GM13976 (cell line): Measurements from ENCODE around the gene ZNF160.
A peak's percentile ranks its signal among the peaks of the same experiment; 100 is the strongest.
"Not testable (repeated sequence)": the region's sequence is repeated elsewhere in the genome, so short reads cannot be mapped to it uniquely, and the experiment has no call there.

Source experiments
- DNase-seq: peaks from one replicate; pipeline ENCODE4 v3.0.0; 2012; ENCODE audit warnings: low spot score
- in situ Hi-C: fragments of 300-500 bp; cut with MboI; formaldehyde crosslinking; loops from one replicate; pipeline ENCODE4 v1.12.0; 2022; ENCODE audit warnings: low sequenced_read_pairs, mixed read lengths, inconsistent platforms; ENCODE audit not compliant: unreplicated experiment
- TF ChIP-seq, protein P1 (sequence below): IDR thresholded peaks from 2 replicates; pipeline ENCODE4 v1.5.1; 2012; ENCODE audit warnings: borderline replicate concordance, mild to moderate bottlenecking; ENCODE audit not compliant: insufficient read depth; ENCODE audit errors: extremely low read depth, missing control alignments, control extremely low read depth

The ZNF160 gene

DNA sequence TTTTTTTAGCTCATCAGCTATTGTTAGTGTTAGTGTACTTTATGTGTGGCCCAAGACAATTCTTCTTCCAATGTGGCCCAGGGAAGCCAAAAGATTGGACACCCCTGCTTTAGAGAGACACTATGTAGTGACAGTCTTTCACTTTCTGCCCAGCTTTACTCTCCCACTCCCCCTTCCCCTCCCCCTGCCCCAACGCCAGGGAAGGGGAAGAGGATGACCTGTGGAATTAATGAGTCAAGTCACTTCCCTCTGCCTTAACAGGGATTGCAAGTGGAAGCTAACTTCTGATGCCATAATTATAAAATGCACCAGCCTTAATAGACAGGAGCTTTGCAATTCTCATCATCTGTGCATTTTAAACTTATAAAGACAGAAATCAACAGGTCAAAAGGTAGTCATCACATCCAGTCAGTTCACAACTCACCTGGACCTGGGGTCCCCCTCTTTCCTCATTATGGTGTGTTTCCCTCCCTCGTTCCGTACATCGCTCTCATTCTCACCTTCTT, 27.9 kb upstream of the ZNF160 start:
- DNase-seq = no peak
- TF ChIP-seq, protein P1, sequence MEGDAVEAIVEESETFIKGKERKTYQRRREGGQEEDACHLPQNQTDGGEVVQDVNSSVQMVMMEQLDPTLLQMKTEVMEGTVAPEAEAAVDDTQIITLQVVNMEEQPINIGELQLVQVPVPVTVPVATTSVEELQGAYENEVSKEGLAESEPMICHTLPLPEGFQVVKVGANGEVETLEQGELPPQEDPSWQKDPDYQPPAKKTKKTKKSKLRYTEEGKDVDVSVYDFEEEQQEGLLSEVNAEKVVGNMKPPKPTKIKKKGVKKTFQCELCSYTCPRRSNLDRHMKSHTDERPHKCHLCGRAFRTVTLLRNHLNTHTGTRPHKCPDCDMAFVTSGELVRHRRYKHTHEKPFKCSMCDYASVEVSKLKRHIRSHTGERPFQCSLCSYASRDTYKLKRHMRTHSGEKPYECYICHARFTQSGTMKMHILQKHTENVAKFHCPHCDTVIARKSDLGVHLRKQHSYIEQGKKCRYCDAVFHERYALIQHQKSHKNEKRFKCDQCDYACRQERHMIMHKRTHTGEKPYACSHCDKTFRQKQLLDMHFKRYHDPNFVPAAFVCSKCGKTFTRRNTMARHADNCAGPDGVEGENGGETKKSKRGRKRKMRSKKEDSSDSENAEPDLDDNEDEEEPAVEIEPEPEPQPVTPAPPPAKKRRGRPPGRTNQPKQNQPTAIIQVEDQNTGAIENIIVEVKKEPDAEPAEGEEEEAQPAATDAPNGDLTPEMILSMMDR = no peak
- in situ Hi-C loops = no loop called here

DNA sequence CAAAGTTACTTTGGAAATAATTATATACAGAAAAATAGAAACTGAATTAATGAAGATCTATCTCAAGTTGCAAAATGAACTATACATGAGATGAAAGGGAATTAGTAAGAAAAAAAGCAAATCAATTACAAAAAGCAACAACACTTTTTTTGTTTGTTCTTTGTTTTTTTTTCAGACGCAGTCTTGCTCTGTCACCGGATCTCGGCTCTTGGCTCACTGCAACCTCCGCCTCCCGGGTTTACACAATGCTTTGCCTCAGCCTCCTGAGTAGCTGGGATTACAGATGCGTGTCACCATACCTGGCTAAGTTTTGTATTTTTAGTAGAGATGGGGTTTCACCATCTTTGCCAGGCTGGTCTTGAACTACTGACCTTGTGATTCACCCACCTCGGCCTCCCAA, 27.3 kb upstream of the ZNF160 start:
- TF ChIP-seq, protein P1 = no peak
- no peak for DNase-seq
- in situ Hi-C loops = no loop called here

DNA sequence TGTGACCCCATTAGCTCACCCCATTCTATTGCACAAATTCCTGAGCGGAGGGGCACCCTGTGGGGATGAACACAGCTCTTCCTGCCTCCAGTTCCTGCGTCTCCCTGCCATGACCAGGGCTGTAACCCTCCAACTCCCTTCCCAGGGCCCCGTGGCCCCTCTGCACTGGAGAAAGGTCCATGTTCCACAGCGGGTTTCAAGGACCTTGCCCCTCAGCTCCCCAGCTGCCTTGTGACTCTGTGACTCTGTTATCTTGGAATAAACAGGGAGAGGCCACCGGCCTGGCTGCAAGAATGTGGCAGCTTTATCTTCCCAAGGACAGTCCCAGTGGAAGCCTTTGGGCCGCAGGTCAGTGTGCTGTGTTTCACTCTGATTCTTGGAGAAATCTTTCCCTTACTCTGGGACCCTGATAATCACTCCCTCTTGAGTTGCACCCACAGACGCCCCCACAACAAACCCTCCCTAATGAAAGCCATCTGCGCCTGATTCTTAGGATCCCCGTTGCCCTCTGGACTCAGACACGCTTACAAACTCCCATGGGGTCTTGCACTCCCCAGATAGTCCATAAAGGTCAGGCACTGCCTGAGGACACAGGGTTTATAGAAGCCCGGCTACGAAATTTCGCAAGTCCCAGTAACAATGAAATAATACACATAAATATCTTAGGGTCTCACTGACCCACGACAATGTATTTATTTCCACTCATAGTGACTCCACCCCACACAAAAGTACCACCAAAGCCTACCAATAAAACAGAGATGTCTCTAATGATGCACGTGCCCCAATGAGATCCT, 23.7 kb upstream of the ZNF160 start:
- DNase-seq, in situ Hi-C loops: not testable (repeated sequence)

DNA sequence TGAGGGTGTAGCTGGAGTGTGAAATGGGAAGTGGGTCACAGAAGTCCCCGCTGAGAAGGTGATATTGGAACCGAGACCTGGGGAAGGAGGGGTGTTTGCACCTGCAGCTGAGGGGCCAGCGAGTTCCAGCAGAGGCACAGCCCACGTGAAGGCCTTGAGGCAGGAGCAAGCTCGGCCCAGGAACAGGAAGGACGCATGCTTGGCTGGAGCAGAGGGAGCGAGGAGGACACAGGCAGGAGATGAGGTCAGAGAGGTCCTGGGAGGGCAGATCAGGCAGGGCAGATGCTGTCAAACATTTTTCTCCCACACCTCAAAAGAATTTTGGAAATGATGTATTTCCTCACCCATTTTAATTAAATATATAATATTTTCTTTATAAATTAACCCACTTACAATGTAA, 20.2 kb upstream of the ZNF160 start:
- in situ Hi-C loops = no loop called here
- TF ChIP-seq, protein P1 = no peak
- DNase-seq = no peak

DNA sequence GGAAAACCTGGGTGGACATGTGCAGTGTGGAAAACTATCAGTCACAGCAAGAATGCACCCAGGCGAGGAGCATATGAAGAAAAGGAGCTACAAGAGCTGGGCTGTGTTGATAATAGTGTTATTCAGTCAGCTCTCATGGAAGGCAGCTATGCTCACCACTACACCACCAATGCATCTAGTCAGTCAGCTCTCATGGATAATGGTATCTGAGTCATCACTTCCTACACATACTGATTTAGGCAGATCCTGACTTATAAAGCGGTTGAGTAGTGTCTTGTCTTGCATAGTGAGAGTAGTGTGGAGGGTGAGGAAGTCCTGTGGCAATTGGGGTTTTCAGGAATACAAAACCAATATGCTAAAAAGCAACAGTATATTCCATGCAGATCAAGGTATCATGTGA, 9.1 kb upstream of the ZNF160 start:
- DNase-seq = no peak

DNA sequence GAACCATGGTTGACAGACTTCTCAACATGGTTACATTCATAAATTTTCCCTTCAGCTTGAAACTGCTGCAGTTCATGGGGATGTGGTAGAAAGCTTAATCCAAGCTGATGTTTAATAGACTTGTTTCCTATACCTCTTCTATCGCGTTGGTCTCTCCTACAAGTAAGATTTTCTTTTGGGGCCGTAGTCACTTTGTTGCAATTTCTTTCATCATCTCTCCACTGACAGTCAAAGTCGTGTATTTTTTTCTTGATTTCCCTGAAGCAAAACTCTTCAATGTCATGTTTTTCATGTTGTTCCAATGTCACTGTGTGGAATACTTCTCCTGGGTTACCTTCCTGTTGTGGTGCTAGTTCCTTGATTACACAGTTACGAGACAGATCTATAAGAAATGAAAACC, 6.3 kb upstream of the ZNF160 start:
- in situ Hi-C loops = no loop called here
- TF ChIP-seq, protein P1 = no peak
- DNase-seq = no peak

More for the DNA sequence above, 9.1 kb upstream of the ZNF160 start:
- TF ChIP-seq, protein P1 = no peak
- in situ Hi-C loops = no loop called here

DNA sequence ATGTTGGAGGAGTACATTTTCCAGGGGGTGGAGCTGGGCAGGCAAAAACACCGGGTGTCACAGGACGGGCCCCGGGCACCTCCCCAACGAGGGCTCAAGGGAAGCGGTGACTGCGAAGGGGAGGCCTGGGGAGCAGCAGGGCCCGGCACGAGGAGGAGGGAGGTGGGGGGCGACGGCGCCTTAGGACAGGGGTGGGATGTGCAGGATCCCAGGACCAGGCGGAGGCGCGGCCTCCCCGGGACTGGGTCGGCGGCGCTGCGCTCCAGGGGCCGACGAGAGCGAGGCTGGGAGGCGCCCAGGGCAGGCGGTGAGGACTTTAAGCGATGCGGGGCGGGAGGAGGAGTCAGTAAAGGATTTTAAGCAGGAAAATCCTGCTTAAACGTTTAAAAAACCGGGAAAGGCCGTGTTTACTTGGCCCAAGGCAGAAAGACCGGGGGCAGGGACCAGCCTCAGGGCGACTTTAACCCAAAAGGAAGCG, 427 bp downstream of the ZNF160 start:
- in situ Hi-C loops = no loop called here
- DNase-seq = peak; percentile 48
- TF ChIP-seq, protein P1 = no peak
